ENCODE results near the gene TACC3.
A peak's percentile ranks its signal among the peaks of the same experiment; 100 is the strongest.

The TACC3 gene

GRCh38 chr4:1721003-1721665, at the start of gene TACC3, which contains the start of gene TMEM129:
Gene TACC3 (plus strand): TSS chr4:1721521. CDS start chr4:1723422, 1,901 bp downstream.
Gene TMEM129 (minus strand): TSS chr4:1721323. CDS start chr4:1720837, 486 bp downstream.
- TF ChIP-seq, protein P1, sequence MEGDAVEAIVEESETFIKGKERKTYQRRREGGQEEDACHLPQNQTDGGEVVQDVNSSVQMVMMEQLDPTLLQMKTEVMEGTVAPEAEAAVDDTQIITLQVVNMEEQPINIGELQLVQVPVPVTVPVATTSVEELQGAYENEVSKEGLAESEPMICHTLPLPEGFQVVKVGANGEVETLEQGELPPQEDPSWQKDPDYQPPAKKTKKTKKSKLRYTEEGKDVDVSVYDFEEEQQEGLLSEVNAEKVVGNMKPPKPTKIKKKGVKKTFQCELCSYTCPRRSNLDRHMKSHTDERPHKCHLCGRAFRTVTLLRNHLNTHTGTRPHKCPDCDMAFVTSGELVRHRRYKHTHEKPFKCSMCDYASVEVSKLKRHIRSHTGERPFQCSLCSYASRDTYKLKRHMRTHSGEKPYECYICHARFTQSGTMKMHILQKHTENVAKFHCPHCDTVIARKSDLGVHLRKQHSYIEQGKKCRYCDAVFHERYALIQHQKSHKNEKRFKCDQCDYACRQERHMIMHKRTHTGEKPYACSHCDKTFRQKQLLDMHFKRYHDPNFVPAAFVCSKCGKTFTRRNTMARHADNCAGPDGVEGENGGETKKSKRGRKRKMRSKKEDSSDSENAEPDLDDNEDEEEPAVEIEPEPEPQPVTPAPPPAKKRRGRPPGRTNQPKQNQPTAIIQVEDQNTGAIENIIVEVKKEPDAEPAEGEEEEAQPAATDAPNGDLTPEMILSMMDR (IDR thresholded peaks at IDR 0.05; ENCODE audit: borderline replicate concordance, control extremely low read depth, extremely low read depth, insufficient read depth, missing control alignments): no peak
- in situ Hi-C loops (cut with MboI; ENCODE audit: low sequenced_read_pairs, unreplicated experiment): no loop called here
- peak; percentile 99 for DNase-seq (ENCODE audit: low spot score)

- DNase-seq (ENCODE audit: low spot score): no peak
- TF ChIP-seq, protein P1 (IDR thresholded peaks at IDR 0.05; ENCODE audit: borderline replicate concordance, control extremely low read depth, extremely low read depth, insufficient read depth, missing control alignments): no peak
- in situ Hi-C loops (cut with MboI; ENCODE audit: low sequenced_read_pairs, unreplicated experiment): no loop called here
Measured at GRCh38 chr4:1673671-1674070, 47.6 kb upstream of the TACC3 start.

- TF ChIP-seq, protein P1 (IDR thresholded peaks at IDR 0.05; ENCODE audit: borderline replicate concordance, control extremely low read depth, extremely low read depth, insufficient read depth, missing control alignments): no peak
- in situ Hi-C loops (cut with MboI; ENCODE audit: low sequenced_read_pairs, unreplicated experiment): no loop called here
- DNase-seq (ENCODE audit: low spot score): no peak
Measured at GRCh38 chr4:1674682-1675081, 46.6 kb upstream of the TACC3 start.

GRCh38 chr4:1675136-1675801, 46.1 kb upstream of the TACC3 start:
- no peak for DNase-seq (ENCODE audit: low spot score)
- in situ Hi-C loops (cut with MboI; ENCODE audit: low sequenced_read_pairs, unreplicated experiment): no loop called here
- TF ChIP-seq, protein P1 (IDR thresholded peaks at IDR 0.05; ENCODE audit: borderline replicate concordance, control extremely low read depth, extremely low read depth, insufficient read depth, missing control alignments): no peak

- no peak for DNase-seq (ENCODE audit: low spot score)
- TF ChIP-seq, protein P1 (IDR thresholded peaks at IDR 0.05; ENCODE audit: borderline replicate concordance, control extremely low read depth, extremely low read depth, insufficient read depth, missing control alignments): no peak
- in situ Hi-C loops (cut with MboI; ENCODE audit: low sequenced_read_pairs, unreplicated experiment): no loop called here
Measured at GRCh38 chr4:1675802-1676137, 45.6 kb upstream of the TACC3 start.

- TF ChIP-seq, protein P1 (IDR thresholded peaks at IDR 0.05; ENCODE audit: borderline replicate concordance, control extremely low read depth, extremely low read depth, insufficient read depth, missing control alignments): no peak
- in situ Hi-C loops (cut with MboI; ENCODE audit: low sequenced_read_pairs, unreplicated experiment): no loop called here
- no peak for DNase-seq (ENCODE audit: low spot score)
Measured at GRCh38 chr4:1676605-1677525, 44.5 kb upstream of the TACC3 start.
